Mesendoderm (in vitro differentiated cells): ENCODE results near the gene ARHGAP45. TPM values are rescaled to one million over a fixed set of nuclear protein-coding genes. Genes with fewer than 3 reads are reported as not detected.

Experiments used
- DNase-seq: peaks from one replicate; pipeline ENCODE4 v3.0.0; 2013
- H2AK5ac ChIP-seq: 2 replicates; pipeline ENCODE4 v1.6.1; 2013; ENCODE audit warnings: low read length, inconsistent platforms
- H2BK120ac ChIP-seq: 2 replicates; pipeline ENCODE4 v1.6.1; 2013; ENCODE audit warnings: low read depth, mild to moderate bottlenecking, low read length, moderate library complexity, mixed read lengths
- H2BK15ac ChIP-seq: replicated peaks from 2 replicates; pipeline ENCODE4 v1.6.1; 2013; ENCODE audit warnings: low read depth, mild to moderate bottlenecking, moderate library complexity
- H2BK5ac ChIP-seq: 2 replicates; pipeline ENCODE4 v1.6.1; 2013; ENCODE audit warnings: low read length, inconsistent platforms
- H3K18ac ChIP-seq: 2 replicates; pipeline ENCODE4 v1.6.1; 2013; ENCODE audit warnings: mild to moderate bottlenecking, low read length, mixed read lengths
- H3K23ac ChIP-seq: one replicate; pipeline ENCODE4 v1.6.1; 2013; ENCODE audit warnings: low read length
- H3K27ac ChIP-seq: 2 replicates; pipeline ENCODE4 v1.5.1; 2013; ENCODE audit warnings: low read depth, mild to moderate bottlenecking, inconsistent platforms, low read length, moderate library complexity
- H3K27me3 ChIP-seq: 2 replicates; pipeline ENCODE4 v1.6.1; 2013; ENCODE audit warnings: low read length, control low read depth, mild to moderate bottlenecking, inconsistent platforms; ENCODE audit not compliant: insufficient read depth, poor library complexity
- H3K36me3 ChIP-seq: 2 replicates; pipeline ENCODE4 v1.6.1; 2013; ENCODE audit warnings: low read length, inconsistent platforms; ENCODE audit not compliant: control insufficient read depth, insufficient read depth
- H3K4ac ChIP-seq: one replicate; pipeline ENCODE4 v1.6.1; 2013; ENCODE audit warnings: low read depth, mild to moderate bottlenecking, low read length, moderate library complexity
- H3K4me1 ChIP-seq: 2 replicates; pipeline ENCODE4 v1.6.1; 2013; ENCODE audit warnings: low read depth, low read length, inconsistent platforms; ENCODE audit not compliant: control insufficient read depth
- H3K4me2 ChIP-seq: 2 replicates; pipeline ENCODE4 v1.6.1; 2013; ENCODE audit warnings: low read length
- H3K4me3 ChIP-seq: 2 replicates; pipeline ENCODE4 v1.5.1; 2013; ENCODE audit warnings: mild to moderate bottlenecking, low read length
- H3K56ac ChIP-seq: one replicate; pipeline ENCODE4 v1.6.1; 2013; ENCODE audit warnings: low read length
- H3K79me1 ChIP-seq: 2 replicates; pipeline ENCODE4 v1.6.1; 2013; ENCODE audit warnings: low read length, inconsistent platforms
- H3K79me2 ChIP-seq: 2 replicates; pipeline ENCODE4 v1.6.1; 2013; ENCODE audit warnings: mild to moderate bottlenecking, low read length; ENCODE audit not compliant: control insufficient read depth, insufficient read depth
- H3K9ac ChIP-seq: 2 replicates; pipeline ENCODE4 v1.6.1; 2013; ENCODE audit warnings: low read length, inconsistent platforms
- H4K5ac ChIP-seq: one replicate; pipeline ENCODE4 v1.6.1; 2013; ENCODE audit warnings: low read length
- H4K8ac ChIP-seq: one replicate; pipeline ENCODE4 v1.6.1; 2013; ENCODE audit warnings: low read depth, mild to moderate bottlenecking, control low read depth, low read length, moderate library complexity
- WGBS: extraction: QIAGEN DNeasy Blood & Tissue Kit; methylation state at CpG from one replicate; pipeline ENCODE4 v1.1.7; 2013; ENCODE audit warnings: low lambda C conversion rate, missing lambda C conversion rate; ENCODE audit not compliant: insufficient coverage; ENCODE audit errors: extremely low coverage; 5-methylcytosine and 5-hydroxymethylcytosine counted together
- polyA plus RNA-seq, 2 experiments: library from polyadenylated mRNA; stranded (reverse); fragments of 200-250 nt; gene quantifications; one replicate each; pipeline ENCODE4 v1.2.3, GENCODE V29; 2013

The ARHGAP45 gene, protein sequence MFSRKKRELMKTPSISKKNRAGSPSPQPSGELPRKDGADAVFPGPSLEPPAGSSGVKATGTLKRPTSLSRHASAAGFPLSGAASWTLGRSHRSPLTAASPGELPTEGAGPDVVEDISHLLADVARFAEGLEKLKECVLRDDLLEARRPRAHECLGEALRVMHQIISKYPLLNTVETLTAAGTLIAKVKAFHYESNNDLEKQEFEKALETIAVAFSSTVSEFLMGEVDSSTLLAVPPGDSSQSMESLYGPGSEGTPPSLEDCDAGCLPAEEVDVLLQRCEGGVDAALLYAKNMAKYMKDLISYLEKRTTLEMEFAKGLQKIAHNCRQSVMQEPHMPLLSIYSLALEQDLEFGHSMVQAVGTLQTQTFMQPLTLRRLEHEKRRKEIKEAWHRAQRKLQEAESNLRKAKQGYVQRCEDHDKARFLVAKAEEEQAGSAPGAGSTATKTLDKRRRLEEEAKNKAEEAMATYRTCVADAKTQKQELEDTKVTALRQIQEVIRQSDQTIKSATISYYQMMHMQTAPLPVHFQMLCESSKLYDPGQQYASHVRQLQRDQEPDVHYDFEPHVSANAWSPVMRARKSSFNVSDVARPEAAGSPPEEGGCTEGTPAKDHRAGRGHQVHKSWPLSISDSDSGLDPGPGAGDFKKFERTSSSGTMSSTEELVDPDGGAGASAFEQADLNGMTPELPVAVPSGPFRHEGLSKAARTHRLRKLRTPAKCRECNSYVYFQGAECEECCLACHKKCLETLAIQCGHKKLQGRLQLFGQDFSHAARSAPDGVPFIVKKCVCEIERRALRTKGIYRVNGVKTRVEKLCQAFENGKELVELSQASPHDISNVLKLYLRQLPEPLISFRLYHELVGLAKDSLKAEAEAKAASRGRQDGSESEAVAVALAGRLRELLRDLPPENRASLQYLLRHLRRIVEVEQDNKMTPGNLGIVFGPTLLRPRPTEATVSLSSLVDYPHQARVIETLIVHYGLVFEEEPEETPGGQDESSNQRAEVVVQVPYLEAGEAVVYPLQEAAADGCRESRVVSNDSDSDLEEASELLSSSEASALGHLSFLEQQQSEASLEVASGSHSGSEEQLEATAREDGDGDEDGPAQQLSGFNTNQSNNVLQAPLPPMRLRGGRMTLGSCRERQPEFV
- 7.9 TPM for polyA plus RNA-seq (2013, experiment 1 of 2)
- polyA plus RNA-seq (2013, experiment 2 of 2): 8.0 TPM

DNA sequence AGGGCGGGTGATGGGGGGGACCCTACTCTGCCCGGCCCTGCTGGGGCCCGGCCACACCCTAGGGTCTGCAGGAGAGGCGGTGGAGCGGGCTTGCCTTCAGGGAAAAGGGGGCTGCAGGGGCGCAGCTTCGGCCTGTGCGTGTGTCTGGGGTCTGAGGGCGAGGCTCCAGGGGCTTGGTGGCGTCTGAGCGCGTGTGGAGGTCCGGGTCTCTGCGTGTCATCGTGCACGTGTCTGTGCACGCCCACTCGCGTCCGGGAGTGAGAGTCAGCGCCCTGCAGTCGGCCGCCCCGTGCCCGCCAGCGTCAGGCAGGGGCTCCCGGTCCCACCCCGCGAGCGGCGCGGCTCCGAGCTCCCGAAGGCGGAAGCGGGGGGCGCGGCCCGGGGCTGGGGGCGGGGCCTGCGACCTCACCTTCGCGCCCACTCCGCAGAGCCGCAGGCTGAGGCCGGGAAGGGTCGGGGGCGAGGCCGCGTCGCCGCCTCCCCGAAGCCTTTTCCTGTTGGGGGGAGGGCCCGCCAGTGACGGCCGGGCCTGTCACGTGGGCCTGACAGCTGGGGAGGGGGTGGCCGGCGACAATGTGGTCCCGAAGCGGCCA, at the start of gene ARHGAP45:
Gene ARHGAP45 (plus strand): TSS at position 420 of the 593 bp plus-strand sequence. CDS start 239 bp downstream, outside the sequence.
- no CpG with 5 or more reads among the region's 61 CpGs for WGBS
- Histone ChIP-seq H2AK5ac (no peak within 1 kb of the TSS), H3K9ac (peak within 1 kb of the TSS; percentile 68), H2BK15ac (no peak within 1 kb of the TSS), H3K79me1 (no peaks in the 10 kb centered on the region), H3K27me3 (peaks cover 5% of the 10 kb centered on the region), H3K36me3 (no peaks in the 10 kb centered on the region), H3K4me2 (peak within 1 kb of the TSS; percentile 68), H3K18ac (peak within 1 kb of the TSS; percentile 10), H4K5ac (no peak within 1 kb of the TSS), H3K27ac (no peak within 1 kb of the TSS), H3K4ac (peak within 1 kb of the TSS; percentile 10), H3K79me2 (no peaks in the 10 kb centered on the region), H4K8ac (no peak within 1 kb of the TSS), H2BK120ac (no peak within 1 kb of the TSS), H3K23ac (no peak within 1 kb of the TSS), H3K4me1 (peaks cover 4% of the 10 kb centered on the region), H3K4me3 (no peak within 1 kb of the TSS), H2BK5ac (no peak within 1 kb of the TSS), H3K56ac (peak within 1 kb of the TSS; percentile 89)
- DNase-seq: peak; percentile 53

DNA sequence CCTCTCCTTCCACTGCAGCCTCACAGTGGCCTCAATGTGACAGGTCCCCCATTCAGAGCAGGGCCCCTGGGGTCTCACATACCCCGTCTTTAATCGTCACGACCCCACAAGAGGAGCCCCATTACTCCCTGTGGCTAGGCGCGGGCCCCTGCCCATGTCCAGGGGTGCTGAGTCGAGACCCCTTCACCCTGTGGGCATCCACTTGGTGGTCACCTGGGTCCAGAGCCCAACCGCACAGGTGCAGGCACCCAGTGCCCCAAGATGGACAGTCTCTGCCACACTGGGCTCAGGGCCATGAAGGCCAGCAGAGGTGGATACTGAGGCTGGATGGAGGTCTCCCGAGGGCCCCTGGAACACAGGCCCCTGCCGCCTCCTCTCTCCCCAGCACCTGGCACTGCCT, 49.1 kb upstream of the ARHGAP45 start:
- Histone ChIP-seq H3K27ac (no peak overlapping the region), H3K4me2 (no peak overlapping the region), H3K36me3 (peaks cover 2% of the 10 kb centered on the region), H3K4me3 (no peak overlapping the region), H3K27me3 (no peaks in the 10 kb centered on the region), H3K18ac (no peak overlapping the region), H3K4ac (no peak overlapping the region), H4K5ac (no peak overlapping the region), H3K79me1 (peaks cover 34% of the 10 kb centered on the region), H4K8ac (no peak overlapping the region), H2BK15ac (no peak overlapping the region), H2AK5ac (no peak overlapping the region), H2BK120ac (no peak overlapping the region), H3K9ac (no peak overlapping the region), H3K56ac (no peak overlapping the region), H3K4me1 (peaks cover 6% of the 10 kb centered on the region), H3K79me2 (peaks cover 68% of the 10 kb centered on the region), H2BK5ac (no peak overlapping the region), H3K23ac (no peak overlapping the region)
- WGBS: no CpG with 5 or more reads among the region's 9 CpGs
- DNase-seq: no peak

DNA sequence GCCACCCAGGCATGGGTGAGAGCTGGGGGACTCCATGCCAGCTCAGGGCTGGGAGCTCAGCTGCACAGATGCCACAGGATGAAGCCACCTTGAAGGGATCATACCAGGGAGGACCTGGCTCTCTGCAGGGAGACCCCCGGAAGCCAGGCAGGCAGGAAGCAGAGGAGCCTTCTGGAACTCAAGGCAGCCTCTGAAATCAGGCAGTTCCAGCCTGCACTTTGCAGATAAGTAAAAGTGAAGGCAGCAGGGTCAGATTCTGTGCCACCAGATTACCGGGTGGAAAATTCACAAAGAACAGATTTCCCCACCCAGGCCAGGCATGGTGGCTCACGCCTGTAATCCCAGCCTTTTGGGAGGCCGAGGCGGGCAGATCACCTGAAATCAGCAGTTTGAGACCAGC, 48.6 kb upstream of the ARHGAP45 start:
- H3K23ac ChIP-seq: no peak overlapping the region
- no peak for DNase-seq
- no peak overlapping the region for H3K27ac ChIP-seq
- H3K79me2 ChIP-seq: peaks cover 68% of the 10 kb centered on the region
- H3K36me3 ChIP-seq: no peaks in the 10 kb centered on the region
- H2AK5ac ChIP-seq: no peak overlapping the region
- H2BK15ac ChIP-seq: no peak overlapping the region
- WGBS: no CpG with 5 or more reads among the region's 5 CpGs
- no peak overlapping the region for H3K4me2 ChIP-seq
- H4K8ac ChIP-seq: no peak overlapping the region
- H2BK5ac ChIP-seq: no peak overlapping the region
- H3K27me3 ChIP-seq: no peaks in the 10 kb centered on the region
- no peak overlapping the region for H2BK120ac ChIP-seq
- H3K4ac ChIP-seq: no peak overlapping the region
- H3K18ac ChIP-seq: no peak overlapping the region
- peaks cover 6% of the 10 kb centered on the region for H3K4me1 ChIP-seq
- peak overlapping the region; percentile 24 for H3K9ac ChIP-seq
- H3K4me3 ChIP-seq: no peak overlapping the region
- H4K5ac ChIP-seq: no peak overlapping the region
- H3K79me1 ChIP-seq: peaks cover 31% of the 10 kb centered on the region
- H3K56ac ChIP-seq: no peak overlapping the region

DNA sequence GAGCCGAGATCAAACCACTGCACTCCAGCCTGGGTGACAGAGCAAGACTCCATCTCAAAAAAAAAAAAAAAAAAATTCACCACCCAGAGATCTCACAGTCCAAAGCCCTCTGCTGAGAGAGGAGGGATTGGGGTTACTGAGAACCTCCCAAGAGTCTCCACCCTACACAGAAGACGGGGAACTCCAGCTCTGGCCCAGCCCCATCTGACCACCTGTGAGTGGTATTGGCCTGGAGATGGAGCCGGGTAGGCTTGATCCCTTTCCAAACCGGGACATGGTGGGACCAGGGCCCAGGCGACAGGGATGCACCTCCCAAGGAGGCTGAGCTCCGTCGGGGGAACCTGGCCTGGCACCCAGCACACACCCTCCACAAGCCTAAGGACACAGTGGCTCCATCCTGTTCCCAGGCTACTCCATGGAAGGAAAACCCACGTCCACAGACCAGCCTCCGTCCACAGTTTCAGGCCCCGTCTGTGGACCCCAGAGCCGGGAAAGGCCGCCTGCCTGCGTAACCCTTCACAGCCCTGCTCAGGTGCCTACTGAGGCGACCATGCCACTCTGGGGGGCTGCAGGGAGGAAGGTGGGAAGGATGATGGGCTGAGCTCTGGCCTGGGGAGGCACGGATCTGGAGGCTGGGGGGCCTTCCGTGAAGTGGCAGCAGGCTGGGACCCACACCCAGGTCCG, 47.9 kb upstream of the ARHGAP45 start:
- Histone ChIP-seq H2BK15ac (no peak overlapping the region), H3K18ac (no peak overlapping the region), H3K79me1 (peaks cover 29% of the 10 kb centered on the region), H3K36me3 (no peaks in the 10 kb centered on the region), H2BK5ac (no peak overlapping the region), H2AK5ac (no peak overlapping the region), H3K27ac (no peak overlapping the region), H3K4me3 (no peak overlapping the region), H3K4me2 (no peak overlapping the region), H3K56ac (peak overlapping the region; percentile 96), H3K4ac (no peak overlapping the region), H3K9ac (peak overlapping the region; percentile 87), H2BK120ac (no peak overlapping the region), H4K8ac (no peak overlapping the region), H3K23ac (no peak overlapping the region), H3K4me1 (peaks cover 6% of the 10 kb centered on the region), H4K5ac (no peak overlapping the region), H3K27me3 (no peaks in the 10 kb centered on the region), H3K79me2 (peaks cover 65% of the 10 kb centered on the region)
- WGBS: no CpG with 5 or more reads among the region's 17 CpGs
- DNase-seq: no peak

DNA sequence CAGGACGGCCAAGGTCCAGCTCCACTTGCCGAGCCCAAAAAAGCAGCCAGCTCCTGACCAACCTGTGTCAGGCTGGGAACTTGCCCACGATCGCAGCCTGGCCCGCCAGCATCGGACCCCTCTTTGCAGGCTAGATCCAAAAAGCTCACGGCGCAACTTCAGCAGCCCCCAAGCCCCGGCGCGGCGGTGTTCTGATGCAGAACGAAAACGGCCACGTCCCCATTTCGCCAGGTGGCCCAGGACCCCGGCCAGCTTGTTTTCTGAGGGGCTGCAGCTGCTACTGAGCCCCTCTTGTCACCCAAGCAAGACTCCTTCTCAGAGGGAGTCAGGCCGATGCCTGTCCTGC, 47.4 kb upstream of the ARHGAP45 start:
- Histone ChIP-seq H2BK5ac (no peak overlapping the region), H3K4ac (no peak overlapping the region), H4K5ac (no peak overlapping the region), H3K27me3 (no peaks in the 10 kb centered on the region), H3K27ac (no peak overlapping the region), H3K4me3 (peak overlapping the region; percentile 77), H3K56ac (peak overlapping the region; percentile 96), H2AK5ac (no peak overlapping the region), H2BK15ac (no peak overlapping the region), H3K23ac (no peak overlapping the region), H3K9ac (peak overlapping the region; percentile 87), H3K36me3 (no peaks in the 10 kb centered on the region), H4K8ac (no peak overlapping the region), H3K18ac (no peak overlapping the region), H3K4me1 (peaks cover 6% of the 10 kb centered on the region), H3K79me1 (peaks cover 26% of the 10 kb centered on the region), H3K4me2 (peak overlapping the region; percentile 85), H3K79me2 (peaks cover 61% of the 10 kb centered on the region), H2BK120ac (no peak overlapping the region)
- no CpG with 5 or more reads among the region's 18 CpGs for WGBS
- DNase-seq: no peak
